HUDEP-2 (cell line): ENCODE measurements around the gene KIAA1958.
"Not testable (repeated sequence)": the region's sequence is repeated elsewhere in the genome, so short reads cannot be mapped to it uniquely, and the experiment has no call there.

ENCODE experiments used
- DNase-seq, 76 experiments: peaks; one replicate each; lab custom pipeline; 2025; ENCODE audit not compliant: unreplicated experiment in 76 of 76; lab: John Stamatoyannopoulos, UW

Gene KIAA1958

DNA sequence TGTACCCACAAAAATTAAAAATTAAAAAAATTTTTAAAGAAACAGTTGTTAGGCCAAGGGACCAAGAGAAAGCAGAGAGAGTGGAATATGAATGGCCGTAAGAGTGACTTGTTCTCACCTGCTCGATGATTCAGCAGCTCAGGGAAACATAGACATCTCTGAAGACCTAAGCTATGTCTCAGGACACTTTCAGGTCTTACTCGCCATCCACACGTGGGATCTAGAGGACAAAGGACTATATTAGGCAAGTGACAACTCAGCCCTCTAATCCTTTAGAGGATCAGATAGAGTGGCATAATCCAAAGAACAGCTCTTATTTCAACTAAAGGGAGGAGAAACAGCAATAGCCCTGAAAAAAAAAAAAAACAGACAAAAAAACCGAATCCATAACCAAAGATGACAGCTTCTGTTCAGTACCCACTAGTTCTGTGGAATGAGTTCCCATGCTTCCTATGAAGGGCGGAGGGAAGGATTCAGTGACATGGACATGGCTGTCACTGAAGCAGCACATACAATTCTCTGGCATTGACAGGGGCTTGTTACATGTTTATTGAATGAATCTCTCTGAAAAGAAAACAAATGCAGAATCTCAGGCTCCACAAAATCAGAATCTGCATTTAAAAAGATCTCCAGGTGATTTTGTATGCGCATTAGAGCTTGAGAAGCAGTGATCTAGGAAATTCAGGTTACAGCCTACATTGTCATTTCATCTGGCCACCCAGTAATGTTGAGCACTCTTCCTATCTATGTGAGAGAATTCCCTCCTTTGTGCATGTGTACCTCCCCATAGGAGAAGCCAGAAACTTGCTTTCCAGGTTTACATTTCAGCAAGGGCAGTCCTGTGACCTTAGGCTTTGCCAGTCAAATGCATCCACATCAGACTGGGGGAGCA lies 96.0 kb downstream of the KIAA1958 start:
- no peak for DNase-seq

DNA sequence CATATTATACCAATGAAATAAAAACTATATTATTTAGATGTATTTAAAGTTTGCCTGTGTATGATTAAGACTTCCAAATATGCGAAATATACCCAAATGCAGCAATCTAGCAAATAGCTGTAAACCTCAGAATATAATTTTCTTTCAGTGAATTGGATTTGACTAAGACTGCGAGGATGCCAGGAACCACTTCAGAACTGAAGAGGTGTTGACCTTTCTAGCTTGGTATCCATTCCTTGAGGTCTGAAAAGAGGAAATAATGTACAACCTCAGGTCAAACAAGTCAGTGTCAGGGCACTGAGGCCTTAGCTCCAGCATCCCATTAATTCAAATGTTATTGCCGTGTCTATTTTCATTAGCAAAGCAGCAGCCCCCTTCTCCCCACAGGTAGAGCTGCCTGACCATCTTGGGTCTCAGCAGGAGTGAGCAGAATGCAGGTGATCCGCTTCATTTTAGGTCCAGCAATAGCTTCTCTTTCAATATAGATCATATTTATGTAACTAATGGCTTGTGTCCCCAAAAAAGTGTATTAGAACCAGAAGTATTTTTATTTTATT lies 100.0 kb downstream of the KIAA1958 start:
- DNase-seq = no peak

GRCh38 chr9:112591875-112592274 lies 105.2 kb downstream of the KIAA1958 start:
- not testable (repeated sequence) for DNase-seq

GRCh38 chr9:112599732-112600131 lies 113.1 kb downstream of the KIAA1958 start:
- DNase-seq = no peak

DNA sequence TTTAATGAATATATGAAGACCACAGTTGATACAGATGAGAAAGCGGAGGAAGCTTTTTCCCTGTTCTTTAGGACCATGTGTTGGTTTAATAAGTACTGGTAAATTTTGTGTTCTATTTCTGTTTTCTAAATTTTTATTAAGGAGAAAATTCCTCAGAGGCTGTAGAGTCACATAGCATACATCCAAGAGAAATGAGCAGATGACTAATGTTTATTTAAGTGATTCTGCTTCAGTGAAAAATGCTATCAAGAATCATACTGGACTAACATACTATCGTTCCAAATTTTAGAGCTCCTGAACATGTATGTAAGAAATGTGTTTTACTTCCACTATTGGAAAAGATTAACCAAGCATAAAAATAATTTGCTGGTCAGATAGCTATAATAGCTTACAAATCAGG lies 115.0 kb downstream of the KIAA1958 start:
- DNase-seq = no peak

DNA sequence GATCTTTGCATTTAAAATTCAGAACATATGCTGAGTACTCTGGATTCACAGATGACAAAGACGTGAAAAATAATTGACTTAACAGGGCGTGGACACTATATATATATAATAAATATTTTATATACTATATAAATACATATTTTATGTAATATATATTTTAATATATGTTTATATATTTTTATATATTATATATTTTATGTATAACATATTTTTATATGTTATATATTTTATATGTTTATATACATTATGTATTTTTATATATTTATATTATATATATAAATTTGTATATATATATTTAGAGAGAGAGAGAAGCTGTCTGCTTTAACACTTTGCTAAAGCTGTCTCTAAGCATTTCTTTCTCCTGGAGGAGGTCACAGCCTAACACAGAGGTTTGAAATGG lies 118.2 kb downstream of the KIAA1958 start:
- DNase-seq = no peak

GRCh38 chr9:112605518-112605917 lies 118.9 kb downstream of the KIAA1958 start:
- no peak for DNase-seq

- DNase-seq = no peak
Observed at GRCh38 chr9:112605963-112606699, 119.5 kb downstream of the KIAA1958 start.

- no peak for DNase-seq
Observed at GRCh38 chr9:112608851-112609250, 122.2 kb downstream of the KIAA1958 start.

- DNase-seq = no peak
Observed at GRCh38 chr9:112615584-112616266, 129.1 kb downstream of the KIAA1958 start.

GRCh38 chr9:112617371-112617770 lies 130.7 kb downstream of the KIAA1958 start:
- no peak for DNase-seq

GRCh38 chr9:112618385-112619009 lies 131.9 kb downstream of the KIAA1958 start:
- no peak for DNase-seq

- DNase-seq = no peak
Observed at GRCh38 chr9:112620388-112620787, 133.8 kb downstream of the KIAA1958 start.

DNA sequence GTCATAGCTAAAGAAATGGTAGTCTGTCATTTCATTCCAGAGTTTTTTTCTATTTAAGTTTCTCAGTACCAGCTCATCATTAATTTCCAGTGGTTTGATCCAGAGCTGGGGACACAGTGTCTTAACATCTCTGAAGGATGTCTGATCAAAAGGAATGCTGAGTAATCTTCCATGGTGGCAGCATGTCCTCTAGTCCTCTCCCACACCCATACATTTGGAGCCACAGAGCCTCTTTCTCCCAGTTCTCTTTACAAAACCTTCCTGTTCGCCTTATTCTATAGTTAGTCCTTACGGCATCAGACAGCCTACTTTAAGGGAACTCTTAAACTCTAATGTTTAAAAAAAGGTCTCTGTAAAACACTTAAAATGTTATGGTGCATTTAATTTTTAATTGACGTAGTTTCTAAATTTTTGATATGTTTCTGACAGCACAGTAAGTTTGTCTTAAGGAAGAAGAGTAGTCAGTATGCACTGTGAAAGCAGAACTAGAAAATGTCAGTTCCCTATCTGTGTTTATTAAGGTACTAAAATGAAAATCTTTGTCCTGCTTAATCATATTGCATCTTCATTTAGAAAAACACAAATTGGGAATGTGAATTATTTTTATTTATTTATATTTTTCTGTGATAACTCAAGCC lies 134.5 kb downstream of the KIAA1958 start:
- DNase-seq = no peak

- no peak for DNase-seq
Observed at GRCh38 chr9:112623198-112623597, 136.6 kb downstream of the KIAA1958 start.

DNA sequence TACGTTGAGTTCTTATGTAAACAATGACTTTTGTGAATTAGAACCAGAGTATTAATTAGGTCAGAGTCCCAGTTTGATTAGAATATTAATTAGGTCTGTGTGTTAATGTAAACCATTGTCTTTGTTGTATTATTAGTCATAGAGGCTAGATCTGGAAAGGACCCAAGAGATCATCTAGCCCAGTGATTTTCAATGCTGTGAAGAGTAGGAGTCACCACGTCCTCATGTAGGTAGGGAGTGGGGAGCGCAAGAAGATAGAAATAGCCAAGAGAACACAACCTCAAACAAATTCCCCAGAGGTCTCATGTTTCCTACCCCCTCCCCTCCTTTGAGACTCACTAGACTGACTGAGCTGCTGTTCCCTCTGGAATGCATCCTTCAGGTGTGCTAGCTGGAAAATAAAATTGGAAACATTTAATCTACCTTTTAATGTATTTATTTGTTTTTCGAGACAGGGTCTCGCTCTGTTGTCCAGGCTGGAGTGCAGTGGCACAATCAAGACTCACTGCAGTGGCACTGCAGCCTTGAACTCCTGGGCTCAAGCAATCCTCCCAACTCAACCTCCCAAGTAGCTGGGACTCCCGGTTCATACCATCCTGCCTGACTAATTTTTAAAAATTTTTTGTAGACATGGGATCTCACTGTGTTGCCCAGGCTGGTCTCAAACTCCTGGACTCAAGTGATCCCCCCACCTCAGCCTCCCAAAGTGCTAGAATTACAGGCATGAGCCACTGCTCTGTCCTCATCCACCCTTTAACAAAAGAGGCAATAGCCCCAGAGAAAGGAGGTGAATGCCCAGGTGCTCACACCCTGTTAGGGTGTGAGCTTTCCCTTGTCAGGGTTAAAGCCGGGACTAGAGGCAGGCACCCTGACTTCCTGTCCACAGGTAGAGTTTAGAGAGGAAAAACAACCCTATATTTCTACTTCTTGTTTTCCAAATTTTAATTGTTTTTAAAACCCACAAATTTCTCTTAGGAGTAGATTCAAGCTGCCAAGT lies 138.4 kb downstream of the KIAA1958 start:
- DNase-seq = no peak

GRCh38 chr9:112629671-112630485 lies 143.3 kb downstream of the KIAA1958 start:
- DNase-seq = no peak
